ENCODE data around the gene CTSH.

Gene CTSH

DNA sequence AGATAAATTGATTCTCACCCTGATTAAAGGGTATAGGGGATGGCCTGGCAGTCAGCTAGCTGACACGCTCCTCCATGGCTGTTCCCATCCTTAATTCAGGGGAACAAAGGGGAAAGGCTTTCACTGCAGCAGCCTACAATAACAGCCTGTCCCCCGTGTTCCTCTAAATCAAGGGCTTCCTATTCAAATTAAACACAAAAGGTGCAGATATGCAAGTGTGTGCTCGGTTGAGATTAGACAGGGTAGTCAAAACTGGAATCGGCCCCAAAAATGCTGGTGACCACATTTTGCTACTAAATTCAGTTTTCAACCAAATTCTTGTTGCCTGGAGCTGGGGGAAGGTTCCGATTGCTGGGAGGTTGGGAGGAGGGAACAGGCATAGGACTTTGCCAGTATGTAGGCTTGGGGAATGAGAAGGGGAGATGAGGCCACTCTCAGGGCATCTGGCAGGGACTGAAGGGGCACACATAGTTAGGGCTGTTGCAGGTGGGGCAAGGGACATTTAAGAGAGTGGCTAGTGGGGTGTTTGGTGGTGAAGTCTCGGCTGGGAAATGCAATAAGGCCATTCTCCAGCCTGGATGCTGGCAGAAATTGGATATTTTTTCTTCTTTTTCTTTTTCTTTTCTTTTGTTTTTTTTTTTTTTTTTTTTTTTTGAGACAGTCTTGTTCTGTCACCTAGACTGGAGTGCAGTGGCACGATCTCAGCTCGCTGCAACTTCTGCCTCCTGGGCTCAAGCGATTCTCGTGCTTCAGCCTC is 32.9 kb upstream of the CTSH start:
- DNase-seq (ENCODE audit: low read depth in 2 of 2) = no peak
- TF ChIP-seq, protein P1, sequence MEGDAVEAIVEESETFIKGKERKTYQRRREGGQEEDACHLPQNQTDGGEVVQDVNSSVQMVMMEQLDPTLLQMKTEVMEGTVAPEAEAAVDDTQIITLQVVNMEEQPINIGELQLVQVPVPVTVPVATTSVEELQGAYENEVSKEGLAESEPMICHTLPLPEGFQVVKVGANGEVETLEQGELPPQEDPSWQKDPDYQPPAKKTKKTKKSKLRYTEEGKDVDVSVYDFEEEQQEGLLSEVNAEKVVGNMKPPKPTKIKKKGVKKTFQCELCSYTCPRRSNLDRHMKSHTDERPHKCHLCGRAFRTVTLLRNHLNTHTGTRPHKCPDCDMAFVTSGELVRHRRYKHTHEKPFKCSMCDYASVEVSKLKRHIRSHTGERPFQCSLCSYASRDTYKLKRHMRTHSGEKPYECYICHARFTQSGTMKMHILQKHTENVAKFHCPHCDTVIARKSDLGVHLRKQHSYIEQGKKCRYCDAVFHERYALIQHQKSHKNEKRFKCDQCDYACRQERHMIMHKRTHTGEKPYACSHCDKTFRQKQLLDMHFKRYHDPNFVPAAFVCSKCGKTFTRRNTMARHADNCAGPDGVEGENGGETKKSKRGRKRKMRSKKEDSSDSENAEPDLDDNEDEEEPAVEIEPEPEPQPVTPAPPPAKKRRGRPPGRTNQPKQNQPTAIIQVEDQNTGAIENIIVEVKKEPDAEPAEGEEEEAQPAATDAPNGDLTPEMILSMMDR (IDR thresholded peaks at IDR 0.05; ENCODE audit: low read depth, low read length) = no peak

DNA sequence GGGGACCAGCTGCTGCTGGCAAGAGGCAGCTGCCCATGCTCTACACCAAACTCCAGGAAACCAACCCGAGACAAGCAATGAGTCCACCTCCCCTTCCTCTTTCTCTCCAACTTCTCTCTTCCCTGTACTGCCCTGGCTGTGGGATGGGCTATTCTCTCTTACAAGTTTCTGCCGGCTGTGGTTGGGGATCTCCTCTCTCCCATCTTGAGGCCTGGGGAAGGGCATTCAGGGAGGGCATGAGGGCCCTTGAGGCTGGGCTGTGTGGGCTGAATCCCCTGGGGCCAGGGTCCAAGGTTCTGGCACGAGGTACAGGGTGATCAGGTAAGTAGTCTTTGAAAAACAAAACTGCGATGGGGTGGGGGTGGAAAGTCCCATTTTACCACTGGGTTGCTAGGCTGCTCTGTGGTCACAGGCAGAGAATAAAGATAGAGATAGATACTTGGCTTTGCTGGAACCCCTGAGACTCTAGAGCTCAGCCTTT is 32.3 kb upstream of the CTSH start:
- no peak for DNase-seq (ENCODE audit: low read depth in 2 of 2)
- TF ChIP-seq, protein P1 (IDR thresholded peaks at IDR 0.05; ENCODE audit: low read depth, low read length) = no peak
- no peak overlapping the region for H3K4me3 ChIP-seq (replicated peaks in 1 of 2; ENCODE audit: low read depth in 2 of 2, low read length in 2 of 2)

More for the DNA sequence above, 32.9 kb upstream of the CTSH start:
- H3K4me3 ChIP-seq (replicated peaks in 1 of 2; ENCODE audit: low read depth in 2 of 2, low read length in 2 of 2) = no peak overlapping the region

DNA sequence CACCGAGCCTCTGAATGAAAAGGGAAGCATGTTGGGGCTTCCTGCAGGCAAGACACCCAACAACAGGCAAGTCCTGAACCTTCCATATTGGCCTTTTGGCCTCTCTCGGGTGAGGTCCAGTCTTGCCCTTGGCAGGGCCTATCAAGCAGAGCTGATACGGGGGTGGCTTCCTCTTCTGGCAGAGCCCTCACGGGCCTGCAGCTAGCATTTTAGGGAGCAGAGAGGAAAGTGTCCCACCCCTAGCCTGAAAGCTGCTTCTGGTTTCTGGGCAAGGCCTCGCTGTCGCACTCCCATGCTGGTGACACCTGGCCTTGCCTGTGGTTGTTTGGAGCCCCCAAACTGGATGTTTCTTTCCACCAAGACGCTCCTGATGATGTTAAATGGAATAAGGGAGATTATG is 31.8 kb upstream of the CTSH start:
- DNase-seq (ENCODE audit: low read depth in 2 of 2) = no peak
- TF ChIP-seq, protein P1 (IDR thresholded peaks at IDR 0.05; ENCODE audit: low read depth, low read length) = no peak
- H3K4me3 ChIP-seq (replicated peaks in 1 of 2; ENCODE audit: low read depth in 2 of 2, low read length in 2 of 2) = no peak overlapping the region

DNA sequence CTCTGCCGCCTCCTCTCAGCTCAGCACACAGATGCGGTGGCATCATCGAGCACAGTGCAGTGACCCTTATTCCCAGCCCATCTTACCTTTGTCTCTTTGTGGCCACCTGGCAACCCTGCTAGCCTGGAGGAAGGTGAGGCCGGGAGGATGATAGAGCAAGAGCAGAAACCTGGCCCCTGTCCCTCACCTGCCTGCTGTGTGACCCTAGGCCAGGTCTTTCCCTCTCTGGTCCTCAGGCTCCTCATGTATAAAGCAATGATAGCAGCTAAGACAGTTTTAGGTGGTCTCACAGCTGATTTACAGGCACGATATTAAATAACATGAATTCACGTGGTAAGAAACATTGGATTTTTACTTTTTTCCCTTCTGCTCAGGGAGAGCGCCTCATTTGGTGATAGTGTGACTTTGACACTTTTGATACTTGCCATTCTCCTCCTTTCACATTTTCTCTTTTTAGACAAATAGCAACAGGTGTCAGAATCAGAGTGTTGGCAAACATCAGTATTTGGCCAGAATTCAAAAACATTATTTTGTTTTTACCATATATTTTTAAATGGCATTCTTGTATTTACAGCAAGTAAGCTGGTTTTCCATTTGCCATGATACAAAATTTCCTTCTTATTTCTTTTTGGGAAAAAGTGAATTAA is 29.5 kb upstream of the CTSH start:
- no peak for DNase-seq (ENCODE audit: low read depth in 2 of 2)
- H3K4me3 ChIP-seq (replicated peaks in 1 of 2; ENCODE audit: low read depth in 2 of 2, low read length in 2 of 2) = no peak overlapping the region
- TF ChIP-seq, protein P1 (IDR thresholded peaks at IDR 0.05; ENCODE audit: low read depth, low read length) = no peak

DNA sequence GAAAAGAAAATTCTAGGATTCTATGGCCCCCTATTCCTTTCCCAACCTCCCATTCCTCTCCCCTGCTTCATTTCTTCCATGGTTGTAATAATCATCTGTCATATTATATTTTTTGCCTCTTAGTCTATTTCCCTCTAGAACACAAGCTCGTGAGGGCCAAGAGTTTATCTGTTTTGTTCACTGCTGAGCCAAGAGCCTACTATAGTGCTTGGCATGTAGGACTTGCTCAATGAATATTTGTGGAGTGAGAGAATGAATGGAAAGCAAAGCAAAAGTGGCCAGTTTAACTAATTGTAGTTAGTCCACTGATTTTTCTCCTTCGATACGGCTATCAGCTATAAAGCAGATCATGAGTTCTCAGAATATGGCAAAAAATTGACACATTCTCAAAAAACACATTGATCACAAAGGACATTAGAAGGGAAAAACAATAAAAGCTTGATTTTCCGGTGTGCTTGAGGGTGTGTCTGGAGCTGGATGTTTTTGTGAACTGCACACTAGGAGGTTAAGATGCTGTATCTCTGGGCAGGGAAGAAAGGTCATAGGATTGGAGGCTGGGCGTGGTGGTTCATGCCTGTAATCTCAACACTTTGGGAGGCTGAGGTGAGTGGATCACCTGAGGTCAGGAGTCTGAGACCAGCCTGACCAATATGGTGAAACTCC is 25.0 kb upstream of the CTSH start:
- no peak overlapping the region for H3K4me3 ChIP-seq (replicated peaks in 1 of 2; ENCODE audit: low read depth in 2 of 2, low read length in 2 of 2)
- peak in 1 of 2 donors; percentile 37 for DNase-seq (ENCODE audit: low read depth in 2 of 2)
- TF ChIP-seq, protein P1 (IDR thresholded peaks at IDR 0.05; ENCODE audit: low read depth, low read length) = no peak

DNA sequence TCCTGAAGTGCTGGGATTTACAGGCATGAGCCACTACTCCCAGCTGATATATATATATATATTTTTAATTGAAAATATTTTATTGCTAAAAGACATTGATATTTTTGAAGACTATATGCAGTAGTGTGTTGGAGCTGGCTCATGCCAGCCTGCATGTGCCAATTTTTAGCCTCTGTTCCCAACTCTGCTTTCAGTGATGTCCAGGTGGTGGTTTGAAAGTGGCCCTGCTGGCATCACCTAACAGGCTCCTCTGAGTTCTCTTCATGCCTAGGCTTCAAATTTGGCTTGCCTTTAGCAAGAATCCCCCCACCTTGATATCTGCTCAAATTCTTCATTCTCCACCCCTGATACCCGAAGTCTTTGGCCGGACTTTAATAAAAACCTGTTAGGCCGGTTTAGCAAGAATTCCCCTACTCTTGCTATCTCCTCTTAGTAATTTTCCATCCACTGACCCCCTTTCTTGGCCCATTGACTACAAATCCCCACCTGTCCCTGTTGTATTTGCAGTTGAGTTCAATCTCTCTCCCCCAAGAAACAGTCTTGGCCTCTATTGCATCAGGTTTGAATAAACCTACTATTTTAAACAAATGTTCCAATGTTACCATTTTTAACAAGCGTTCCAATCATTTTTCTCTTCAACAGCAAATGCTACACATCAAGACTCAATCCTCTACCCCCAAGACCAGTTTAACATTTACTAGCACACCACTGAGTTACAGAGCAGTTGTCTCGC is 23.9 kb upstream of the CTSH start:
- no peak for DNase-seq (ENCODE audit: low read depth in 2 of 2)
- TF ChIP-seq, protein P1 (IDR thresholded peaks at IDR 0.05; ENCODE audit: low read depth, low read length) = no peak
- no peak overlapping the region for H3K4me3 ChIP-seq (replicated peaks in 1 of 2; ENCODE audit: low read depth in 2 of 2, low read length in 2 of 2)

All from cardiac fibroblast (primary cell).